IMR-90 (cell line): ENCODE measurements around the gene JSRP1. TPM values are rescaled to one million over a fixed set of nuclear protein-coding genes. Genes with fewer than 3 reads are reported as not detected.

ENCODE experiments used
- ATAC-seq: fragments of 200-7000 bp; cut with Tn5 transposase; 2 replicates; pipeline ENCODE4 v1.9.1; 2020; ENCODE audit warnings: low read depth, mild to moderate bottlenecking, moderate library complexity
- BruUV-seq: library from RNA; stranded (reverse); fragments of 400-500 nt; replicated peaks from 2 replicates; lab custom pipeline; 2021; lab: Mats Ljungman, UMichigan
- CTCF ChIA-PET: fragments of 300-600 bp; formaldehyde crosslinking; extraction: SDS; loops from one replicate; lab custom pipeline; 2021; ENCODE audit warnings: antibody characterized with exemption; lab: Yijun Ruan, JAX
- POLR2A ChIA-PET: fragments of 300-600 bp; sonication (Branson Sonifier 250); formaldehyde crosslinking; loops from one replicate; lab custom pipeline; 2022; ENCODE audit warnings: antibody characterized with exemption; ENCODE audit not compliant: unreplicated experiment; lab: Charles Lee
- DNase-seq: peaks from one replicate; pipeline ENCODE4 v3.0.0; 2013
- H2AFZ ChIP-seq: replicated peaks from 2 replicates; pipeline ENCODE3; 2013; ENCODE audit warnings: low read length, mild to moderate bottlenecking; ENCODE audit not compliant: poor library complexity
- H2AK5ac ChIP-seq: 2 replicates; pipeline ENCODE4 v1.6.1; 2013; ENCODE audit warnings: low read depth, low read length, inconsistent platforms
- H2AK9ac ChIP-seq: replicated peaks from 2 replicates; pipeline ENCODE3; 2013; ENCODE audit warnings: mild to moderate bottlenecking, low read depth, low read length, moderate library complexity; ENCODE audit not compliant: poor library complexity
- H2BK120ac ChIP-seq: 2 replicates; pipeline ENCODE4 v1.6.1; 2013; ENCODE audit warnings: low read depth, low read length, inconsistent platforms
- H2BK15ac ChIP-seq: 3 replicates; pipeline ENCODE4 v1.6.1; 2013; ENCODE audit warnings: low read depth, low read length, inconsistent platforms
- H2BK20ac ChIP-seq: 2 replicates; pipeline ENCODE4 v1.6.1; 2013; ENCODE audit warnings: low read depth, mild to moderate bottlenecking, inconsistent platforms, low read length, moderate library complexity
- H2BK5ac ChIP-seq: 2 replicates; pipeline ENCODE4 v1.6.1; 2013; ENCODE audit warnings: mild to moderate bottlenecking, low read depth, low read length, inconsistent platforms; ENCODE audit not compliant: poor library complexity, severe bottlenecking
- H3K14ac ChIP-seq: replicated peaks from 2 replicates; pipeline ENCODE4 v1.6.1; 2013; ENCODE audit warnings: low read depth, low read length, inconsistent platforms
- H3K18ac ChIP-seq: 2 replicates; pipeline ENCODE4 v1.6.1; 2013; ENCODE audit warnings: low read depth, low read length, control low read depth
- H3K23ac ChIP-seq: 2 replicates; pipeline ENCODE4 v1.6.1; 2013; ENCODE audit warnings: low read depth, low read length, inconsistent platforms
- H3K27ac ChIP-seq: 2 replicates; pipeline ENCODE4 v1.5.1; 2013; ENCODE audit warnings: mild to moderate bottlenecking, control low read depth, low read length; ENCODE audit not compliant: insufficient read depth
- H3K27me3 ChIP-seq: 2 replicates; pipeline ENCODE4 v1.6.1; 2013; ENCODE audit warnings: low read length; ENCODE audit not compliant: control insufficient read depth, insufficient read depth
- H3K36me3 ChIP-seq: 2 replicates; pipeline ENCODE4 v1.6.1; 2013; ENCODE audit warnings: low read length, mixed read lengths; ENCODE audit not compliant: control insufficient read depth, insufficient read depth
- H3K4ac ChIP-seq: 2 replicates; pipeline ENCODE4 v1.6.1; 2013; ENCODE audit warnings: low read depth, low read length, inconsistent platforms
- H3K4me1 ChIP-seq: 2 replicates; pipeline ENCODE4 v1.6.1; 2013; ENCODE audit warnings: low read length, mixed read lengths; ENCODE audit not compliant: control insufficient read depth, insufficient read depth
- H3K4me2 ChIP-seq: 2 replicates; pipeline ENCODE4 v1.6.1; 2013; ENCODE audit warnings: low read depth, mild to moderate bottlenecking, control low read depth, low read length, moderate library complexity
- H3K4me3 ChIP-seq: 2 replicates; pipeline ENCODE4 v1.5.1; 2013; ENCODE audit warnings: low read depth, mild to moderate bottlenecking, control low read depth, low read length, moderate library complexity; ENCODE audit not compliant: insufficient read depth
- H3K56ac ChIP-seq: 2 replicates; pipeline ENCODE4 v1.6.1; 2013; ENCODE audit warnings: low read length, inconsistent platforms; ENCODE audit not compliant: insufficient read depth; ENCODE audit errors: extremely low read depth
- H3K79me1 ChIP-seq, 2 experiments: 2 replicates each; pipeline ENCODE4 v1.6.1; 2013; ENCODE audit warnings: low read length in 2 of 2, inconsistent platforms in 1 of 2, low read depth in 1 of 2
- H3K9ac ChIP-seq: 2 replicates; pipeline ENCODE4 v1.6.1; 2013; ENCODE audit warnings: low read depth, low read length, control low read depth
- H3K9me1 ChIP-seq: 2 replicates; pipeline ENCODE4 v1.6.1; 2013; ENCODE audit warnings: low read length, inconsistent platforms; ENCODE audit not compliant: insufficient read depth
- H3K9me3 ChIP-seq: 2 replicates; pipeline ENCODE4 v1.6.1; 2013; ENCODE audit warnings: low read length; ENCODE audit not compliant: control insufficient read depth, insufficient read depth
- H4K20me1 ChIP-seq: 2 replicates; pipeline ENCODE4 v1.6.1; 2013; ENCODE audit warnings: low read length, inconsistent platforms; ENCODE audit not compliant: insufficient read depth
- H4K5ac ChIP-seq: 2 replicates; pipeline ENCODE4 v1.6.1; 2013; ENCODE audit warnings: mild to moderate bottlenecking, low read depth, low read length, control low read depth
- H4K8ac ChIP-seq, 2 experiments: 2 replicates each; pipeline ENCODE4 v1.6.1; 2013; ENCODE audit warnings: low read depth in 2 of 2, low read length in 2 of 2, control low read depth in 1 of 2, inconsistent platforms in 1 of 2
- H4K91ac ChIP-seq: 2 replicates; pipeline ENCODE4 v1.6.1; 2013; ENCODE audit warnings: low read depth, low read length, inconsistent platforms; ENCODE audit not compliant: insufficient read depth
- CHD1 ChIP-seq: IDR thresholded peaks from 2 replicates; pipeline ENCODE4 v1.6.1; 2012; ENCODE audit warnings: low read depth, low read length, improper control_type of control experiment
- FOS ChIP-seq: fragments of 150-350 bp; IDR thresholded peaks from 2 replicates; pipeline ENCODE4 v1.6.1; 2016; ENCODE audit warnings: low read depth, low read length
- MAFK ChIP-seq: IDR thresholded peaks from 2 replicates; pipeline ENCODE4 v1.6.1; 2012; ENCODE audit warnings: low read depth, low read length, improper control_type of control experiment
- POLR2A ChIP-seq: IDR thresholded peaks from 2 replicates; pipeline ENCODE4 v1.6.1; 2012; ENCODE audit warnings: mild to moderate bottlenecking, low read depth, low read length
- RAD21 ChIP-seq: IDR thresholded peaks from 2 replicates; pipeline ENCODE4 v1.6.1; 2012; ENCODE audit warnings: low read length, improper control_type of control experiment
- RCOR1 ChIP-seq: IDR thresholded peaks from 2 replicates; pipeline ENCODE4 v1.6.1; 2012; ENCODE audit warnings: mild to moderate bottlenecking, low read length, improper control_type of control experiment; ENCODE audit not compliant: insufficient replicate concordance
- RFX5 ChIP-seq: IDR thresholded peaks from 2 replicates; pipeline ENCODE4 v1.8.0; 2012; ENCODE audit warnings: low read depth, mild to moderate bottlenecking, low read length, moderate library complexity
- WGBS, 2 experiments: methylation state at CpG; one replicate each; pipeline versions ENCODE4 v1.1.5 to v1.1.7; 2013; ENCODE audit warnings: missing lambda C conversion rate in 2 of 2; ENCODE audit not compliant: insufficient read length in 1 of 2; ENCODE audit errors: extremely low coverage in 2 of 2; 5-methylcytosine and 5-hydroxymethylcytosine counted together
- dilution Hi-C: fragments of 300-500 bp; cut with HindIII; formaldehyde crosslinking; loops from one replicate; pipeline ENCODE4 v1.14.3; 2018; ENCODE audit warnings: low sequenced_read_pairs; ENCODE audit not compliant: unreplicated experiment
- in situ Hi-C: fragments of 300-500 bp; cut with MboI; formaldehyde crosslinking; loops from 3 replicates; pipeline ENCODE4 v1.14.3; 2019; ENCODE audit warnings: low sequenced_read_pairs, inconsistent platforms, mixed read lengths
- intact Hi-C: fragments of 100-400 bp; cut with micrococcal nuclease; formaldehyde crosslinking; loops from 2 replicates; pipeline ENCODE4 v1.10.0; 2022
- polyA plus RNA-seq, 3 experiments: library from polyadenylated mRNA; depleted of rRNA; stranded (reverse); fragments of >200 nt; gene quantifications; 2 replicates each; pipeline ENCODE4 v1.2.3, GENCODE V29; 2012; ENCODE audit warnings: low replicate concordance in 1 of 3
- total RNA-seq: library from RNA; depleted of rRNA; stranded (reverse); fragments of >200 nt; gene quantifications from 2 replicates; pipeline ENCODE4 v1.2.3, GENCODE V29; 2012
- TF ChIP-seq, protein P1 (sequence below): fragments of 150-350 bp; IDR thresholded peaks from 2 replicates; pipeline ENCODE4 v1.6.1; 2016; ENCODE audit warnings: low read depth, mild to moderate bottlenecking, low read length, moderate library complexity, borderline replicate concordance
- TF ChIP-seq, protein P2 (sequence below): conservative IDR thresholded peaks from 2 replicates; pipeline ENCODE4 v1.5.1; 2012; ENCODE audit warnings: mild to moderate bottlenecking, low read depth, low read length, improper control_type of control experiment

Gene JSRP1
- total and polyA plus RNA-seq, 2 of the 4 experiments (the other 2 are of a cell fraction), result not detected

DNA sequence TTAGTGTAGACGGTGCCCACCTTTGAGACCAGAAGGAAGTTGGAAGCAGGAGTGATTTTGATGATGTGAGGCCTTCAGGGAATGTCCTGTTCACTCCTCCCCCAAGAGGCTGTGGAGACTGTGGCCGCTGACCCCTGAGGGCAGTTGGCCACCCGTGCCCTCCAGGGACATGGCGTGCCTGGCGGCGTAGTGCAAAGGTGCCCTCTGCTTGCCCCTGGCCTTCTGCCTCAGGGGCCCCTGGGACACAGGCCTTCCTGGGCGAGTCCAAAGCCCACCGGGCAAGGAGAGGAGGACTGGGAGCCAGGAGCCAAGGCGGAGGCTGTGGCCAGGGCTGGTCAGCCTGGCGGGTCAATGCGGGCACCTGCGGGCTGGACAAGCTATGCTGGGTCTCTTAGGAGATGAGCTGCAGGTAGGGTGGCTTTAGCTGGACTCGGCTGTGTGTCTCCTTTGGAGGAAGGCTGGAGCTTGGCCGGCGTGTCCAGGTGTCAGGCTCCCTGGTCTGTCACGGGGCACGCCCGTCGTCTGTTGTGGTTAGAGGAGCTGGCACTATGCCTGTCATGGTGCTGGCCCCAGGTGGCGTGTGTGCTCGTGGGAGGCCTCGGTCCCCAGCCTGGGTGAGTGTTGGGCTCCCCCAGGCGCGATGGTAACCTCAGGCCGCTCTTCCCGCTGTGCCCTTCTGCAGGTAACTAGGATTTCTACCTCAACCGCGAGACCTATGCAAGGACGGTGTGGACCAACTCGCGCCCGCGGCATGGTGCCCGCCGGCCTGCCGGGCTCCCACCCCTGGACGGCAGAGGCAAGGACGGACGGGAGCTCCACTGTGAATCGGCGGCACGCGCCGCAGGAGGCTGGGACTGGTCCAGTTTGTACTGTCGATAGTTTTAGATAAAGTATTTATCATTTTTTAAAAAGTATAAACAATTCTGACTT, 26.8 kb downstream of the JSRP1 start:
- ChIA-PET CTCF (no interaction called here), POLR2A (interaction anchor here (0.9 kb wide), 1 partner anchor 9 kb away, joined by 22 read pairs; no protein-coding TSS in a partner anchor)
- TF ChIP-seq POLR2A (no peak), CHD1 (no peak), RFX5 (no peak), RAD21 (no peak), RCOR1 (no peak), MAFK (no peak), FOS (no peak)
- TF ChIP-seq, protein P1, sequence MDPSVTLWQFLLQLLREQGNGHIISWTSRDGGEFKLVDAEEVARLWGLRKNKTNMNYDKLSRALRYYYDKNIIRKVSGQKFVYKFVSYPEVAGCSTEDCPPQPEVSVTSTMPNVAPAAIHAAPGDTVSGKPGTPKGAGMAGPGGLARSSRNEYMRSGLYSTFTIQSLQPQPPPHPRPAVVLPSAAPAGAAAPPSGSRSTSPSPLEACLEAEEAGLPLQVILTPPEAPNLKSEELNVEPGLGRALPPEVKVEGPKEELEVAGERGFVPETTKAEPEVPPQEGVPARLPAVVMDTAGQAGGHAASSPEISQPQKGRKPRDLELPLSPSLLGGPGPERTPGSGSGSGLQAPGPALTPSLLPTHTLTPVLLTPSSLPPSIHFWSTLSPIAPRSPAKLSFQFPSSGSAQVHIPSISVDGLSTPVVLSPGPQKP, result no peak
- TF ChIP-seq, protein P2, sequence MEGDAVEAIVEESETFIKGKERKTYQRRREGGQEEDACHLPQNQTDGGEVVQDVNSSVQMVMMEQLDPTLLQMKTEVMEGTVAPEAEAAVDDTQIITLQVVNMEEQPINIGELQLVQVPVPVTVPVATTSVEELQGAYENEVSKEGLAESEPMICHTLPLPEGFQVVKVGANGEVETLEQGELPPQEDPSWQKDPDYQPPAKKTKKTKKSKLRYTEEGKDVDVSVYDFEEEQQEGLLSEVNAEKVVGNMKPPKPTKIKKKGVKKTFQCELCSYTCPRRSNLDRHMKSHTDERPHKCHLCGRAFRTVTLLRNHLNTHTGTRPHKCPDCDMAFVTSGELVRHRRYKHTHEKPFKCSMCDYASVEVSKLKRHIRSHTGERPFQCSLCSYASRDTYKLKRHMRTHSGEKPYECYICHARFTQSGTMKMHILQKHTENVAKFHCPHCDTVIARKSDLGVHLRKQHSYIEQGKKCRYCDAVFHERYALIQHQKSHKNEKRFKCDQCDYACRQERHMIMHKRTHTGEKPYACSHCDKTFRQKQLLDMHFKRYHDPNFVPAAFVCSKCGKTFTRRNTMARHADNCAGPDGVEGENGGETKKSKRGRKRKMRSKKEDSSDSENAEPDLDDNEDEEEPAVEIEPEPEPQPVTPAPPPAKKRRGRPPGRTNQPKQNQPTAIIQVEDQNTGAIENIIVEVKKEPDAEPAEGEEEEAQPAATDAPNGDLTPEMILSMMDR, result no peak
- in situ Hi-C loops (no loop called here), intact Hi-C loops (no loop called here), dilution Hi-C loops (no loop called here)
- no TSS peak for BruUV-seq
- H3K9ac ChIP-seq, result no peak overlapping the region
- no peak overlapping the region for H2BK15ac ChIP-seq
- no peak overlapping the region for H2AK9ac ChIP-seq
- H2BK5ac ChIP-seq, result no peak overlapping the region
- no peak overlapping the region for H3K4ac ChIP-seq
- no peak for DNase-seq
- no peak overlapping the region for H4K91ac ChIP-seq
- H3K4me2 ChIP-seq, result no peak overlapping the region
- no peaks in the 10 kb centered on the region for H3K4me1 ChIP-seq
- H3K23ac ChIP-seq, result no peak overlapping the region
- H2AK5ac ChIP-seq, result no peak overlapping the region
- H3K18ac ChIP-seq, result no peak overlapping the region
- H3K27ac ChIP-seq, result no peak overlapping the region
- H4K8ac ChIP-seq, result no peak overlapping the region
- H3K14ac ChIP-seq, result no peak overlapping the region
- no peak overlapping the region for H4K5ac ChIP-seq
- peaks cover 72% of the 10 kb centered on the region for H3K36me3 ChIP-seq
- no peaks in the 10 kb centered on the region for H3K9me3 ChIP-seq
- peak overlapping the region; percentile 11 for H2AFZ ChIP-seq
- H3K56ac ChIP-seq, result no peak overlapping the region
- H3K4me3 ChIP-seq, result no peak overlapping the region
- no peaks in the 10 kb centered on the region; the same call in 1 of the 2 replicates for H3K9me1 ChIP-seq
- H3K27me3 ChIP-seq, result no peaks in the 10 kb centered on the region
- 94% methylated on average over 24 of the region's 45 CpGs; no CpG with 5 or more reads in 1 of the 2 experiments for WGBS, 2 experiments
- no peak overlapping the region for H2BK20ac ChIP-seq
- no peak overlapping the region for H2BK120ac ChIP-seq
- H4K20me1 ChIP-seq, result peaks cover 26% of the 10 kb centered on the region
- H3K79me1 ChIP-seq, result peaks cover 9 to 38% of the 10 kb centered on the region in 2 experiments
- ATAC-seq, result no peak
